Endothelial cell (in vitro differentiated cells): ENCODE data around the gene METTL15. TPM values are rescaled to one million over a fixed set of nuclear protein-coding genes. Genes with fewer than 3 reads are reported as not detected.

Experiments
- DNase-seq: peaks from one replicate; pipeline ENCODE4 v3.0.0; 2021; ENCODE audit warnings: low spot score
- H3K27ac Mint-ChIP-seq: one replicate; pipeline ENCODE4 v1.8.0; 2021; ENCODE audit warnings: mixed read lengths, inconsistent platforms; ENCODE audit not compliant: unreplicated experiment
- H3K27me3 Mint-ChIP-seq: one replicate; pipeline ENCODE4 v1.8.0; 2021; ENCODE audit warnings: mild to moderate bottlenecking, moderate library complexity, mixed read lengths, inconsistent platforms; ENCODE audit not compliant: unreplicated experiment
- H3K36me3 Mint-ChIP-seq: one replicate; pipeline ENCODE4 v1.8.0; 2021; ENCODE audit warnings: mild to moderate bottlenecking, low read depth, mixed read lengths, inconsistent platforms; ENCODE audit not compliant: unreplicated experiment
- H3K4me1 Mint-ChIP-seq: one replicate; pipeline ENCODE4 v1.8.0; 2021; ENCODE audit warnings: mild to moderate bottlenecking, mixed read lengths, inconsistent platforms; ENCODE audit not compliant: unreplicated experiment
- H3K4me3 Mint-ChIP-seq: one replicate; pipeline ENCODE4 v1.8.0; 2021; ENCODE audit warnings: mild to moderate bottlenecking, mixed read lengths, inconsistent platforms; ENCODE audit not compliant: unreplicated experiment
- H3K9me3 Mint-ChIP-seq: one replicate; pipeline ENCODE4 v1.8.0; 2021; ENCODE audit warnings: mixed read lengths, inconsistent platforms; ENCODE audit not compliant: unreplicated experiment
- CTCF ChIP-seq: fragments of 200-600 bp; sonication (generic); IDR thresholded peaks from one replicate; pipeline ENCODE4 v1.5.0; 2021; ENCODE audit warnings: antibody characterized with exemption; ENCODE audit not compliant: unreplicated experiment
- total RNA-seq: library from RNA; stranded (reverse); fragmentation: NEBNext Ultra II Directional; extraction: Animal tissue kit (Norgen Biotek cat#: 25700); gene quantifications from one replicate; pipeline ENCODE4 v1.2.1, GENCODE V29; 2021; ENCODE audit not compliant: unreplicated experiment

The METTL15 gene
- total RNA-seq, 1 donor from 2014 or later: 8.8 TPM

DNA sequence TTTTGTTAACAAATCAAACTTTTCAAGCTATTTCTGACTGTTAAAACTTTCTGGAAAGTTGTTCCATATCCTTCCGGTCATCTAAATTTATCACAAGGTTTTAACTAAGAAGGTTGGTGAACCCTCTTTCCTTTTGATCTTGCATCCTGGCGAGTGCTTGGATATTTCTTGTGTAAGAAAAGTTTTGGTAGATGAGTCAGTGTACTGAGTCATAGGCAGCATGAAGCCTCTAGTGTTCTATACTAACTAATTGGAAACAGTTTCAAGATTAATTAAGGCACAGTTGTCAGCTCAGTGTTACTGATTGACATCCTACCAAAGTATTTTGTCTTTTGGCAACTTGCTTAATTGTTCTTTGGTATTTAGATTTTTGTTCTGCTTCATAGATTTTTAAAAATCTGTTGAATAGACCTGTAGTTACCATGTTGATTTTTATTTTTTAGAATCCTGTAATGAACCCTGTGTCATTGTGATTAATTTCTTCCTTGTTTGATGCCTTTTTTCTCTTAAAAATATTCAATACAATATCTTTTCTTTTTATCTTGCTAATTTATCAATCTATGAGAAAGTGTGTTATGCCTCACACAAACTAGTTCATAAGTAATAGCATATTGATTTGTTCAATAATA lies 38.0 kb downstream of the METTL15 start:
- TF ChIP-seq CTCF: no peak
- Mint-ChIP-seq H3K27me3 (peaks cover under 1% of the 10 kb centered on the region), H3K36me3 (peaks cover under 1% of the 10 kb centered on the region), H3K4me1 (no peaks in the 10 kb centered on the region), H3K9me3 (peaks cover under 1% of the 10 kb centered on the region), H3K27ac (no peak overlapping the region), H3K4me3 (no peak overlapping the region)
- DNase-seq: no peak

DNA sequence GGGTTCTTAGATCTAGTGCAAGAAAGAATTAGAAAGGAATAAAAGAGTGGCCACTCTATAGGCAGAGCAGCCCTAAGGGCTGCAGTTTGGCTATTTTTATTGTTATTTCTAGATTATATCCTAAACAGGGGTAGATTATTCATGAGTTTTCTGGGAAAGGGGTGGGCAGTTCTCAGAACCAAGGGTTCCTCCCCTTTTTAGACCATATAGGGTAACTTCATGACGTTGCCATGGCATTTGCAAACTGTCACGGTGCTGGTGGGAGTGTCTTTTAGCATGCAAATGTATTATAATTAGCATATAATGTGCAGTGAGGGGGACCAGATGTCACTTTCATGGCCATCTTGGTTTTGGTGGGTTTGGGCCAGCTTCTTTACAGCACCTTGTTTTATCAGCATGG lies 44.6 kb downstream of the METTL15 start:
- no peak for DNase-seq
- Mint-ChIP-seq H3K36me3 (peaks cover 8% of the 10 kb centered on the region), H3K27me3 (no peaks in the 10 kb centered on the region), H3K4me1 (no peaks in the 10 kb centered on the region), H3K27ac (no peak overlapping the region), H3K4me3 (no peak overlapping the region), H3K9me3 (no peaks in the 10 kb centered on the region)
- TF ChIP-seq CTCF: no peak

DNA sequence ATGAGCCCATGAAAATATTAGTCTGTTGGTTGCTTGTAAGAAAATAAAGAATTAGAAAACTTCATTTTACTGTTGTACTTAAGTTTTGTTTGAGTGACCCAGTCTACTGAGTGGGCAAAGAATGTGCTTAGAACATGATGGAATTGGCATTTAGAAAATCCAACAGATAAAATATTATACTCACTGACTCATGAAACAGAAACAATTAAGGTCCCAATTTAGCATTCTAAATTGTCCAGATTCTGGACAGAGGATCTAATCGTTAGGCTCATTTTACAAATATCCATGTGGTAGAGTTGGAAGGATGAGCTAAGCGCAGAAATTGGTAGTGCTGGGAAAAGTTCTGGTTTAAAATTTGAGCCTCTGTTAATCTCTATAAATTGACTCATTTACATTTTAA lies 45.4 kb downstream of the METTL15 start:
- H3K36me3 Mint-ChIP-seq: peaks cover 16% of the 10 kb centered on the region
- DNase-seq: no peak
- no peak for TF ChIP-seq CTCF
- H3K27ac Mint-ChIP-seq: no peak overlapping the region
- no peak overlapping the region for H3K4me3 Mint-ChIP-seq
- H3K9me3 Mint-ChIP-seq: no peaks in the 10 kb centered on the region
- no peaks in the 10 kb centered on the region for H3K27me3 Mint-ChIP-seq
- no peaks in the 10 kb centered on the region for H3K4me1 Mint-ChIP-seq

- Mint-ChIP-seq H3K4me1 (no peaks in the 10 kb centered on the region), H3K9me3 (no peaks in the 10 kb centered on the region), H3K36me3 (no peaks in the 10 kb centered on the region), H3K4me3 (no peak overlapping the region), H3K27me3 (no peaks in the 10 kb centered on the region), H3K27ac (no peak overlapping the region)
- no peak for DNase-seq
- TF ChIP-seq CTCF: no peak
These were observed 60.5 kb downstream of the METTL15 start for GRCh38 chr11:28168718-28169117.

DNA sequence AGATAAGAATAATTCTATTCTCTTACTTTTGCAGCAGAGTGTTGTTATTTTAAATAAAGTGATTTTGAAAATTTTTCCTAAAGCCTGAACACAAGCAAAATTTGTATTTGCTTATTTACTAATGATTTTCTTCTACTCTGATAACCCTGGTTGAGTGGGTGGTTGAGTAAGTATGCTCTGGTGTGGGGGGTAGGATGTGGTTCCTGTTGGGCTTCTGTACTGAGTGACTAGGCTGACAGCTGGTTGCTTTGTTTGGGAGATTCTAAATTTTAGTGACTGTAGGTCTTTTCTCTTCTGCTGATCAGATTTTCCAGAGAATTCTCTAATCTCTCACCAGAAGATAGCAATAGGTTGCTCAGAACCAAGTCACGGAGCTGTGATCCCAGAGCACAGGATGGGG lies 61.6 kb downstream of the METTL15 start:
- TF ChIP-seq CTCF: no peak
- no peak for DNase-seq
- H3K27ac Mint-ChIP-seq: no peak overlapping the region
- H3K4me1 Mint-ChIP-seq: no peaks in the 10 kb centered on the region
- no peaks in the 10 kb centered on the region for H3K9me3 Mint-ChIP-seq
- H3K36me3 Mint-ChIP-seq: no peaks in the 10 kb centered on the region
- H3K4me3 Mint-ChIP-seq: no peak overlapping the region
- H3K27me3 Mint-ChIP-seq: no peaks in the 10 kb centered on the region
